Stimulated activated CD8-positive, alpha-beta memory T cell treated with anti-CD3 and anti-CD28 coated beads, Interleukin-4, amount 100 ng/mL, for 24 hours (primary cell): ENCODE measurements around the gene GNPAT.
"Not testable (repeated sequence)": the region's sequence is repeated elsewhere in the genome, so short reads cannot be mapped to it uniquely, and the experiment has no call there.

Experiments used
- DNase-seq: peaks from one replicate; pipeline ENCODE4 v3.0.0-alpha.2; 2020; ENCODE audit warnings: low read depth

GNPAT gene

GRCh38 chr1:231240883-231241735 lies at the start of gene GNPAT:
GNPAT (plus strand) TSS chr1:231241212; CDS start chr1:231241379, 167 bp downstream.
- peak; percentile 85 for DNase-seq

GRCh38 chr1:231192620-231193163 lies 48.3 kb upstream of the GNPAT start:
- DNase-seq, result no peak

- no peak for DNase-seq
Observed at GRCh38 chr1:231193710-231194340, 47.2 kb upstream of the GNPAT start.

GRCh38 chr1:231194476-231194842 lies 46.6 kb upstream of the GNPAT start:
- no peak for DNase-seq

- DNase-seq, result no peak
Observed at GRCh38 chr1:231194843-231195516, 46.0 kb upstream of the GNPAT start.

GRCh38 chr1:231196307-231196706 lies 44.7 kb upstream of the GNPAT start:
- DNase-seq, result no peak

- no peak for DNase-seq
Observed at GRCh38 chr1:231196728-231197127, 44.3 kb upstream of the GNPAT start.

- DNase-seq, result no peak
Observed at GRCh38 chr1:231199868-231200267, 41.1 kb upstream of the GNPAT start.

- no peak for DNase-seq
Observed at GRCh38 chr1:231200388-231201031, 40.5 kb upstream of the GNPAT start.

- no peak for DNase-seq
Observed at GRCh38 chr1:231201375-231201978, 39.5 kb upstream of the GNPAT start.

GRCh38 chr1:231201979-231202633 lies 38.9 kb upstream of the GNPAT start:
- no peak for DNase-seq

GRCh38 chr1:231203259-231204057 lies 37.6 kb upstream of the GNPAT start:
- DNase-seq, result no peak

GRCh38 chr1:231206856-231207255 lies 34.2 kb upstream of the GNPAT start:
- no peak for DNase-seq

- DNase-seq, result no peak
Observed at GRCh38 chr1:231207437-231207836, 33.6 kb upstream of the GNPAT start.

- no peak for DNase-seq
Observed at GRCh38 chr1:231208980-231209379, 32.0 kb upstream of the GNPAT start.

- no peak for DNase-seq
Observed at GRCh38 chr1:231209531-231209930, 31.5 kb upstream of the GNPAT start.

GRCh38 chr1:231210126-231210525 lies 30.9 kb upstream of the GNPAT start:
- no peak for DNase-seq

- DNase-seq, result peak; percentile 86
Observed at GRCh38 chr1:231211005-231211857, 29.8 kb upstream of the GNPAT start.

GRCh38 chr1:231212301-231212700 lies 28.7 kb upstream of the GNPAT start:
- DNase-seq, result not testable (repeated sequence)
